ENCODE measurements around the gene PODNL1. TPM values are rescaled to one million over a fixed set of nuclear protein-coding genes. Genes with fewer than 3 reads are reported as not detected.

Gene PODNL1
- total RNA-seq, 1 experiment from 2014 or later = 0.53 TPM

DNA sequence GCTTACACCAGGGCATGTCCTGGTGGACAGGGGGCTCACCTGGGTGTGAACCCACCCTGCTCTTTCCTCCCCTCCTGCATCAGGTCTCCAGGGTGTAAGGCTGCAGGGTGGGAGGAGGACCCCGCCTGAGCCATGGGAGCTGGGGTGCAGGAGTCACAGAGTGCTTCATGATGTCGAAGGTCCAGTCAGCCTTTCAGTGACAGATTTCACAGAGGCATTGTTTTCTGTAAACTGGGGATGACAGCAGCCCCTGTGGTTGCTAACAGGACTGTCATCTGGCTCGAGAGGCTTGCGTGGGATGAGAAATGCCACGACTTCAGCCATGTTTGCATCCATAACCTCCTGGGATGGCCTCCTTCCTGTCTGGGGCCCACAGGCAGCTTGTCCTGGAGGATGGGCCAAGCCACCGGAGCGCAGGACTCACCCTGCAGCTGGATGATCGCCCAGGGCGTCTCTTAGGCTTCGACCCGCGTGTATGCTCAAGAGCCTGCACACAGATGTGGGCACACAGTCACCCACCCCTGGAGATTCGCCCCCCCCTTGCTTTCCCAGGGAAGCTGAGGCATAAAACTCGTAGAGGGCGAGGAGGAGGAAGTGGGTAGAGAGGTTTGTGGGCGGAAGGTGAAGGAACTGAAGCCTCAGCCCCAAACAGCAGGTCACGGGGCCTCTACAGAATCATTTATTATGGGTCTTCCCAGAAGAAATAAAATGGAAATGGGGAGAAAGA lies 56.4 kb downstream of the PODNL1 start:
- Histone ChIP-seq H3K36me3 (no peaks in the 10 kb centered on the region), H3K27me3 (replicated peaks) (no peaks in the 10 kb centered on the region), H3K4me1 (replicated peaks) (peaks cover 14% of the 10 kb centered on the region), H3K9me3 (replicated peaks) (no peaks in the 10 kb centered on the region), H3K4me3 (no peak overlapping the region), H3K27ac (no peak overlapping the region)
- no peak for DNase-seq (ENCODE audit: low read depth in 1 of 2, low spot score in 2 of 2)

- no peak overlapping the region for H3K27ac ChIP-seq
- no peaks in the 10 kb centered on the region for H3K9me3 ChIP-seq (replicated peaks)
- peaks cover 14% of the 10 kb centered on the region for H3K4me1 ChIP-seq (replicated peaks)
- no peaks in the 10 kb centered on the region for H3K36me3 ChIP-seq
- no peaks in the 10 kb centered on the region for H3K27me3 ChIP-seq (replicated peaks)
- DNase-seq (ENCODE audit: low read depth in 1 of 2, low spot score in 2 of 2) = no peak
- H3K4me3 ChIP-seq = no peak overlapping the region
Measured at GRCh38 chr19:13881251-13881691, 56.9 kb downstream of the PODNL1 start.

Other genes with a start within 250 kb of the PODNL1 start
- 34.4 and 45.4 TPM in 2 replicates for gene MRI1, start 173.9 kb downstream of the PODNL1 start, total RNA-seq (2014; rRNA removed; shearing (Covaris generic))
- gene C19orf53, start 164.0 kb downstream of the PODNL1 start, total RNA-seq (2014; rRNA removed; shearing (Covaris generic)) = 167 and 195 TPM in 2 replicates
- 1.9 and 2.9 TPM in 2 replicates for gene ZSWIM4, start 143.0 kb downstream of the PODNL1 start, total RNA-seq (2014; rRNA removed; shearing (Covaris generic))
- gene NANOS3, start 61.3 kb downstream of the PODNL1 start, total RNA-seq (2014; rRNA removed; shearing (Covaris generic)) = 0.50 TPM in 1 of 2 replicates, not detected in the other
- 0.21 TPM in 1 of 2 replicates, not detected in the other for gene BRME1, start 32.3 kb downstream of the PODNL1 start, total RNA-seq (2014; rRNA removed; shearing (Covaris generic))
- gene CC2D1A, start 32.2 kb downstream of the PODNL1 start, total RNA-seq (2014; rRNA removed; shearing (Covaris generic)) = 12.3 and 18.3 TPM in 2 replicates
- 28.2 and 29.1 TPM in 2 replicates for gene DCAF15, start 14.1 kb upstream of the PODNL1 start, total RNA-seq (2014; rRNA removed; shearing (Covaris generic))
- gene RFX1, start 67.9 kb upstream of the PODNL1 start, total RNA-seq (2014; rRNA removed; shearing (Covaris generic)) = 2.6 and 3.6 TPM in 2 replicates
- not detected in 2 replicates for gene RLN3, start 89.7 kb upstream of the PODNL1 start, total RNA-seq (2014; rRNA removed; shearing (Covaris generic))
- 2.0 and 4.0 TPM in 2 replicates for gene IL27RA, start 93.3 kb upstream of the PODNL1 start, total RNA-seq (2014; rRNA removed; shearing (Covaris generic))
- gene PALM3, start 123.7 kb upstream of the PODNL1 start, total RNA-seq (2014; rRNA removed; shearing (Covaris generic)) = not detected in 2 replicates
- 0.34 TPM in 1 of 2 replicates, not detected in the other for gene MISP3, start 134.4 kb upstream of the PODNL1 start, total RNA-seq (2014; rRNA removed; shearing (Covaris generic))
- gene C19orf67, start 147.4 kb upstream of the PODNL1 start, total RNA-seq (2014; rRNA removed; shearing (Covaris generic)) = not detected in 2 replicates
- 64.1 and 130 TPM in 2 replicates for gene SAMD1, start 152.3 kb upstream of the PODNL1 start, total RNA-seq (2014; rRNA removed; shearing (Covaris generic))
- 18.2 and 48.9 TPM in 2 replicates for gene PRKACA, start 179.3 kb upstream of the PODNL1 start, total RNA-seq (2014; rRNA removed; shearing (Covaris generic))
- gene ASF1B, start 198.2 kb upstream of the PODNL1 start, total RNA-seq (2014; rRNA removed; shearing (Covaris generic)) = 87.5 and 91.2 TPM in 2 replicates